ENCODE measurements around the gene VWC2L. TPM values are rescaled to one million over a fixed set of nuclear protein-coding genes. Genes with fewer than 3 reads are reported as not detected.

Gene VWC2L
- total RNA-seq, 6 experiments from 2014 or later: not detected

DNA sequence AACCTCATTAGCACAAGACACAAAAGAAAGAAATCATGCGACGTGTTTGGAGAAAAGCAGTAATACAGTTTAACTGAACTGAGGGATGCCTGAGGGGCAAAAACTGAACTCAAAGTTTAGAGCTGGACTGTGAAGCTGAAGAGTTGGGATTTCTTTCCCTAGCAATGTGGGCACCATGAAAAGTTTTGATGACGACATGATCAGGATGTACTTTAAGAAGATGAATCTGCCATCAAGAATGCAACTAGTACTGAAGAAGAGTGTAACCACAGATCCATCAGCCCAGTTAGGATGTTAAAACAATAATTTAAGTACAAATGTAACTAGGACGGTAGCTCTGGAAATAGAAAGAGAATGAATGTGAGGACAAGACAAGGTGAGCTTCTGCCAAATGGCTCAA lies 196.2 kb downstream of the VWC2L start:
- Histone ChIP-seq H3K36me3 (no peaks in the 10 kb centered on the region), H3K27ac (no peak overlapping the region), H3K27me3 (no peaks in the 10 kb centered on the region), H3K4me3 (no peak overlapping the region), H3K9me3 (no peaks in the 10 kb centered on the region), H3K4me1 (no peaks in the 10 kb centered on the region)
- DNase-seq: no peak
- intact Hi-C loops (cut with DNase I): no loop called here
- no peak for ATAC-seq
- 81% methylated on average over 4 of the region's 4 CpGs for WGBS (ENCODE audit: insufficient coverage, low coverage, low lambda C conversion rate, missing lambda C conversion rate)
- no peak for TF ChIP-seq POLR2A (IDR thresholded peaks at IDR 0.05)
- TF ChIP-seq, protein P1, sequence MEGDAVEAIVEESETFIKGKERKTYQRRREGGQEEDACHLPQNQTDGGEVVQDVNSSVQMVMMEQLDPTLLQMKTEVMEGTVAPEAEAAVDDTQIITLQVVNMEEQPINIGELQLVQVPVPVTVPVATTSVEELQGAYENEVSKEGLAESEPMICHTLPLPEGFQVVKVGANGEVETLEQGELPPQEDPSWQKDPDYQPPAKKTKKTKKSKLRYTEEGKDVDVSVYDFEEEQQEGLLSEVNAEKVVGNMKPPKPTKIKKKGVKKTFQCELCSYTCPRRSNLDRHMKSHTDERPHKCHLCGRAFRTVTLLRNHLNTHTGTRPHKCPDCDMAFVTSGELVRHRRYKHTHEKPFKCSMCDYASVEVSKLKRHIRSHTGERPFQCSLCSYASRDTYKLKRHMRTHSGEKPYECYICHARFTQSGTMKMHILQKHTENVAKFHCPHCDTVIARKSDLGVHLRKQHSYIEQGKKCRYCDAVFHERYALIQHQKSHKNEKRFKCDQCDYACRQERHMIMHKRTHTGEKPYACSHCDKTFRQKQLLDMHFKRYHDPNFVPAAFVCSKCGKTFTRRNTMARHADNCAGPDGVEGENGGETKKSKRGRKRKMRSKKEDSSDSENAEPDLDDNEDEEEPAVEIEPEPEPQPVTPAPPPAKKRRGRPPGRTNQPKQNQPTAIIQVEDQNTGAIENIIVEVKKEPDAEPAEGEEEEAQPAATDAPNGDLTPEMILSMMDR (IDR thresholded peaks at IDR 0.05): no peak

- 32% methylated on average over 1 of the region's 1 CpG for WGBS (ENCODE audit: insufficient coverage, low coverage, low lambda C conversion rate, missing lambda C conversion rate)
- Histone ChIP-seq H3K4me3 (no peak overlapping the region), H3K4me1 (no peaks in the 10 kb centered on the region), H3K27me3 (no peaks in the 10 kb centered on the region), H3K27ac (no peak overlapping the region), H3K9me3 (no peaks in the 10 kb centered on the region), H3K36me3 (no peaks in the 10 kb centered on the region)
- intact Hi-C loops (cut with DNase I): no loop called here
- ATAC-seq (no peak), DNase-seq (no peak)
- TF ChIP-seq, protein P1 (IDR thresholded peaks at IDR 0.05): no peak
- no peak for TF ChIP-seq POLR2A (IDR thresholded peaks at IDR 0.05)
Observed at GRCh38 chr2:214611015-214611414, 200.2 kb downstream of the VWC2L start.

- Histone ChIP-seq H3K27ac (no peak overlapping the region), H3K4me3 (no peak overlapping the region), H3K9me3 (no peaks in the 10 kb centered on the region), H3K36me3 (no peaks in the 10 kb centered on the region), H3K27me3 (no peaks in the 10 kb centered on the region), H3K4me1 (no peaks in the 10 kb centered on the region)
- 53% methylated on average over 3 of the region's 3 CpGs for WGBS (ENCODE audit: insufficient coverage, low coverage, low lambda C conversion rate, missing lambda C conversion rate)
- intact Hi-C loops (cut with DNase I): no loop called here
- no peak for DNase-seq
- TF ChIP-seq, protein P1 (IDR thresholded peaks at IDR 0.05): no peak
- TF ChIP-seq POLR2A (IDR thresholded peaks at IDR 0.05): no peak
- no peak for ATAC-seq
Observed at GRCh38 chr2:214624166-214624760, 213.4 kb downstream of the VWC2L start.

DNA sequence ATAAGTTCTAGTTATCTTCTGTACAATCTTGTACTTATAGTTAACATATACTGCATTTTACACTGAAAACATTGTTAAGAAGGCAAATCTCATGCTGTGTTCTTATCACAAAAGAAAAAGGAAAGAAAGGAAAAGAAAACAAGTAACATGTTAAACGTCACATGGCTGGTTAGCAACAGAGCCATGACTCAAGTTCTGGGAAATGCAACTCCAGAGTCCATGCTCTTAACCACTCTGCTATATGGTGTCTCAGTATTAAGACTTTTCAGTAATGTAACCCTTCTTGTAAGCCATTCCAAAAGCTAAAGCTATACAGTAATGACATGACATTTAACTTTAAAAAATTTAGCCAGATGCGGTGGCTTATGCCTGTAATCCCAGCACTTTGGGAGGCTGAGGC lies 217.2 kb downstream of the VWC2L start:
- H3K4me3 ChIP-seq: no peak overlapping the region
- H3K27ac ChIP-seq: no peak overlapping the region
- H3K36me3 ChIP-seq: no peaks in the 10 kb centered on the region
- ATAC-seq (no peak), DNase-seq (no peak)
- 42% methylated on average over 2 of the region's 2 CpGs for WGBS (ENCODE audit: insufficient coverage, low coverage, low lambda C conversion rate, missing lambda C conversion rate)
- no peak for TF ChIP-seq POLR2A (IDR thresholded peaks at IDR 0.05)
- TF ChIP-seq, protein P1 (IDR thresholded peaks at IDR 0.05): no peak
- H3K4me1 ChIP-seq: no peaks in the 10 kb centered on the region
- intact Hi-C loops (cut with DNase I): no loop called here
- no peaks in the 10 kb centered on the region for H3K27me3 ChIP-seq
- H3K9me3 ChIP-seq: no peaks in the 10 kb centered on the region
